ENCODE data around the gene CDIP1.
A peak's percentile ranks its signal among the peaks of the same experiment; 100 is the strongest.
"Not testable (repeated sequence)": the region's sequence is repeated elsewhere in the genome, so short reads cannot be mapped to it uniquely, and the experiment has no call there.

The CDIP1 gene

GRCh38 chr16:4538350-4539235 lies at the start of gene CDIP1:
Gene CDIP1, minus strand, starts transcription at chr16:4538773. Its CDS starts 24,643 bp downstream, at chr16:4514130.
- DNase-seq = peak; percentile 9

- DNase-seq = no peak
Observed at GRCh38 chr16:4586291-4586690, 47.7 kb upstream of the CDIP1 start.

GRCh38 chr16:4583906-4584305 lies 45.3 kb upstream of the CDIP1 start:
- DNase-seq = no peak

- no peak for DNase-seq
Observed at GRCh38 chr16:4580250-4580649, 41.7 kb upstream of the CDIP1 start.

GRCh38 chr16:4578961-4579530 lies 40.5 kb upstream of the CDIP1 start:
- no peak for DNase-seq

- DNase-seq = no peak
Observed at GRCh38 chr16:4576008-4576407, 37.4 kb upstream of the CDIP1 start.

- DNase-seq = no peak
Observed at GRCh38 chr16:4574919-4575705, 36.5 kb upstream of the CDIP1 start.

- not testable (repeated sequence) for DNase-seq
Observed at GRCh38 chr16:4573926-4574325, 35.4 kb upstream of the CDIP1 start.

GRCh38 chr16:4572715-4573114 lies 34.1 kb upstream of the CDIP1 start:
- no peak for DNase-seq

GRCh38 chr16:4570688-4571321 lies 32.2 kb upstream of the CDIP1 start:
- no peak for DNase-seq

- no peak for DNase-seq
Observed at GRCh38 chr16:4570086-4570485, 31.5 kb upstream of the CDIP1 start.

- DNase-seq = no peak
Observed at GRCh38 chr16:4566144-4566543, 27.6 kb upstream of the CDIP1 start.

- DNase-seq = no peak
Observed at GRCh38 chr16:4564661-4565267, 26.2 kb upstream of the CDIP1 start.

GRCh38 chr16:4561596-4561995 lies 23.0 kb upstream of the CDIP1 start:
- no peak for DNase-seq

- DNase-seq = no peak
Observed at GRCh38 chr16:4557973-4558372, 19.4 kb upstream of the CDIP1 start.

- DNase-seq = no peak
Observed at GRCh38 chr16:4556580-4556979, 18.0 kb upstream of the CDIP1 start.

- DNase-seq = no peak
Observed at GRCh38 chr16:4556112-4556511, 17.5 kb upstream of the CDIP1 start, which contains the start of gene C16orf96. Gene C16orf96, plus strand, starts transcription at chr16:4556340. Its CDS starts 150 bp downstream, at chr16:4556490.

- no peak for DNase-seq
Observed at GRCh38 chr16:4552541-4552940, 14.0 kb upstream of the CDIP1 start.

GRCh38 chr16:4550591-4550990 lies 12.0 kb upstream of the CDIP1 start:
- no peak for DNase-seq

- DNase-seq = no peak
Observed at GRCh38 chr16:4548124-4548523, 9.6 kb upstream of the CDIP1 start.

- no peak for DNase-seq
Observed at GRCh38 chr16:4544473-4544872, 5.9 kb upstream of the CDIP1 start.

- no peak for DNase-seq
Observed at GRCh38 chr16:4539716-4540284, 1.2 kb upstream of the CDIP1 start.

Measured in NCI-H1436 treated with DMSO at 0.1 percent for 48 hours (cell line).